Thymus (tissue), 11 donors: ENCODE data around the gene DBT. TPM values are rescaled to one million over a fixed set of nuclear protein-coding genes. Genes with fewer than 3 reads are reported as not detected.
"Not testable (repeated sequence)": the region's sequence is repeated elsewhere in the genome, so short reads cannot be mapped to it uniquely, and the experiment has no call there.

ENCODE experiments used
- DNase-seq, 9 donors: peaks; one replicate each; pipeline ENCODE4 v3.0.0-alpha.2; 2013; ENCODE audit warnings: low spot score in 9 of 9, low read depth in 6 of 9, missing footprints in 1 of 9
- H3K27ac ChIP-seq, 2 donors: one replicate each; pipeline ENCODE4 v1.5.1; 2013; ENCODE audit warnings: control low read depth in 1 of 2, low read depth in 1 of 2, low read length in 1 of 2, mild to moderate bottlenecking in 1 of 2, moderate library complexity in 1 of 2
- H3K27me3 ChIP-seq, 2 donors: one replicate each; pipeline ENCODE4 v1.5.1; 2013; ENCODE audit warnings: low read length in 1 of 2; ENCODE audit not compliant: control insufficient read depth in 2 of 2, insufficient read depth in 1 of 2
- H3K36me3 ChIP-seq, 2 donors: one replicate each; pipeline ENCODE4 v1.5.1; 2013; ENCODE audit warnings: low read length in 1 of 2, mild to moderate bottlenecking in 1 of 2, moderate library complexity in 1 of 2; ENCODE audit not compliant: control insufficient read depth in 2 of 2, insufficient read depth in 2 of 2
- H3K4me1 ChIP-seq, 2 donors: one replicate each; pipeline ENCODE4 v1.5.1; 2013; ENCODE audit warnings: low read length in 2 of 2; ENCODE audit not compliant: control insufficient read depth in 2 of 2, insufficient read depth in 2 of 2
- H3K4me3 ChIP-seq, 2 donors: one replicate each; pipeline ENCODE4 v1.5.1; 2013; ENCODE audit warnings: low read length in 2 of 2, control low read depth in 1 of 2, mild to moderate bottlenecking in 1 of 2
- H3K9me3 ChIP-seq, 2 donors: one replicate each; pipeline ENCODE4 v1.5.1; 2013; ENCODE audit warnings: low read length in 1 of 2, mild to moderate bottlenecking in 1 of 2; ENCODE audit not compliant: control insufficient read depth in 2 of 2, insufficient read depth in 1 of 2
- WGBS: extraction: QIAGEN DNeasy Blood & Tissue Kit; methylation state at CpG from one replicate; pipeline ENCODE4 v1.1.7; 2013; 5-methylcytosine and 5-hydroxymethylcytosine counted together
- polyA plus RNA-seq: library from polyadenylated mRNA; stranded (reverse); fragments of 200-250 nt; gene quantifications from one replicate; pipeline ENCODE4 v1.2.3, GENCODE V29; 2013
- total RNA-seq: library from RNA; stranded (reverse); fragments of 120-200 nt; gene quantifications from one replicate; pipeline ENCODE4 v1.2.4, GENCODE V29; 2013
- donor health status: healthy.

The DBT gene
- total and polyA plus RNA-seq, 2 donors = 4.5 to 6.8 TPM

DNA sequence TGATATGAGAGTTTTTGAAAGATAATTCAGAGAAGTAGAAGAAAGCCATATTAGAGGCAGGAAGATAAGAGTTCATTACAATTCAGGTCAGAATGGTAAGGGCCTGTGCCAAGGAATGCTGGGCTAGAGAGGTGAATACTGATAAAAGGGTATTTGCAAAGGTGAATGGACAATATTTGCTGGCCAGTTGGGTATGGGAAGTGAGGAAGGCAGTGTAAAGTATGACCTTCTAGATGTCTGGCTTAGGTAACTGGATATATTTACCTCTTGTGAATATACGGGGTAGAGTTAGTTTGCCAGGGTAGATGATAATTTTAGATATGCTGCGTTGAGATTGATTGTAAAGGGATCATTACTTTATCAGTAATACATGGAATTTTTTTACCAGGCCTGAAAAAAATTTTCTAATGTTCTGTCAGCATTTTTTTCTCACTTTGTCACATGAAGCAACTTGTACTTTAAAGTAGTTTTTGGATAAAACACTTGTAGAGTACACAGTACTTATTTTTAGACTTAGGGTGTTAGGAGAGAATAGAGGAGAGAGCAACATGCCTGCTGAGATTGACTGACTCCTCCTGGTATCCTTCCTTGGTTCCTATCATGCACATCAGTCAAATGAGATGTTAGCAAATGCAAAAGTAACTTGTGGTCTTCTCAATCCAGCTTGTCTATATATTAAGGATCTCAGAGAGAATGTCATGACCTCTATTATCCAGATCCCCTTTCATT is 30.5 kb upstream of the DBT start:
- H3K4me3 ChIP-seq = no peak overlapping the region
- no peaks in the 10 kb centered on the region for H3K27me3 ChIP-seq
- no peaks in the 10 kb centered on the region for H3K4me1 ChIP-seq
- DNase-seq = no peak
- H3K27ac ChIP-seq = no peak overlapping the region
- no peaks in the 10 kb centered on the region for H3K9me3 ChIP-seq
- 97% methylated on average over 2 of the region's 2 CpGs for WGBS
- peaks cover 15 to 75% of the 10 kb centered on the region in 2 donors for H3K36me3 ChIP-seq

DNA sequence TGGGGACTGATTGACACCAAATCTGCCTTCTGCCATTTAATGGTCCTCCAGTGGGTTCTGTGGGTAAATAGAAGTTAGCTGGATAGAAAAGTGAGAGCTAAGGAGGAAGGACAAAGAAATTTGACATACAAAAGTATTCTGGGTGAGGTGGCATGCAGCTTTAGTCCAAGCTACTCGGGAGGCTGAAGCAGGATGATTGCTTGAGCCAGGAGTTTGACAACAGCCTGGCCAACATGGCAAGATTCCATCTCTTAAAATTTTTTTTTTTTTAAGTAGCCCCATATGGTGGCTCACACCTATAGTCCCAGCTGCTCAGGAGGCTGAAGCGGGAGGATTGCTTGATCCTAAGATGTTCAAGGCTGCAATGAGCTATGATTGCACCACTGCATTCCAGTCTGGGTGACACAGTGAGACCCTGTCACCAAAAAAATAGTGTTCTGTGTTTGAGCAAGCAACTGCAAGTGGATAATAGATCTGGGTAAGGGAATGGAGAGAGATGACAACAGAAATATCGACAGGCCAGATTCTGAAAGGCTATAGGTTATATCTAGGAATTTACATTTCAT is 29.8 kb upstream of the DBT start:
- no peak overlapping the region for H3K27ac ChIP-seq

DNA sequence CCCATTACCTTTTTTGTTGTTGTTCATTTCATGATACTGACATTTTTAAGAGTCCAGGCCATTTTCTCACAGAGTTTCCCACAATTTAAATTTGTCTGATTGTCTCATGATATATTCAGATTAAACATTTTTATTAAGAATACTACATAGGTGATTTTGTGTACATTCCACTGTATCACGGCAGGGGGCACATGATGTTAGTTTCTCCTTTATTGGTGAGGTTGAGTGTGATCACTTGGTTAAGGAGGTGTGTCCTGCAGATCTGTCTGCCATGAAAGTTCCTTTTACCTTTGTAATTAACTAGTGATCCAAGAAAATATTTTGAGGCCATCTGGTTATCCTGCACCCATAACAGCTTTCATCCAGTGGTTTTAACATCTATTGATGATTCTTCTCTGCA is 28.2 kb upstream of the DBT start:
- no peaks in the 10 kb centered on the region for H3K4me1 ChIP-seq
- H3K36me3 ChIP-seq = peaks cover 20 to 80% of the 10 kb centered on the region in 2 donors
- 84% methylated on average over 1 of the region's 1 CpG for WGBS
- H3K4me3 ChIP-seq = no peak overlapping the region
- H3K9me3 ChIP-seq = no peaks in the 10 kb centered on the region
- DNase-seq = no peak
- no peaks in the 10 kb centered on the region for H3K27me3 ChIP-seq
- H3K27ac ChIP-seq = no peak overlapping the region

More for the DNA sequence above, 29.8 kb upstream of the DBT start:
- no peaks in the 10 kb centered on the region for H3K4me1 ChIP-seq
- H3K9me3 ChIP-seq = no peaks in the 10 kb centered on the region
- H3K36me3 ChIP-seq = peaks cover 13 to 75% of the 10 kb centered on the region in 2 donors
- no peak overlapping the region for H3K4me3 ChIP-seq
- WGBS = 97% methylated on average over 3 of the region's 3 CpGs
- no peak for DNase-seq
- no peaks in the 10 kb centered on the region for H3K27me3 ChIP-seq

DNA sequence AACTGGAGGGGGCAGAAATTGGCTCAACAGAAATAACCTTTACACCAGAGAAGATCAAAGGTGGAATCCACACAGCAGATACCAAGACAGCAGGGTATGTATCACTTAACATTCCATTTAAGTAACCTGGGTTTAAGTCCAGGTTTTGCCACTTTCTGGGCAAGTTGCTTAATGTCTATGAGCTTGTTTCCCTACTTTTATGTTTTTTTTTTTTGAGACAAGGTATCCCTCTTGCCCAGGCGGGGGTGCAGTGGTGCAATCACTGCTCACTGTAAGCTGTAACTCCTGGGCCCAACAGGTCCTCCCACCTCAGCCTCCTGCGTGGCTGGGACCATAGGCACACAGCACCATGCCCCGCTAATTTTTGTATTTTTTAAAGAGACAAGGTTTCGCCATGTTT is 18.6 kb upstream of the DBT start:
- peaks cover 16 to 44% of the 10 kb centered on the region in 2 donors for H3K36me3 ChIP-seq
- no peak for DNase-seq
- WGBS = 99% methylated on average over 4 of the region's 4 CpGs
- no peaks in the 10 kb centered on the region for H3K9me3 ChIP-seq
- peaks cover 10 to 14% of the 10 kb centered on the region in 2 donors for H3K4me1 ChIP-seq
- H3K27me3 ChIP-seq = no peaks in the 10 kb centered on the region
- no peak overlapping the region for H3K4me3 ChIP-seq
- H3K27ac ChIP-seq = no peak overlapping the region

DNA sequence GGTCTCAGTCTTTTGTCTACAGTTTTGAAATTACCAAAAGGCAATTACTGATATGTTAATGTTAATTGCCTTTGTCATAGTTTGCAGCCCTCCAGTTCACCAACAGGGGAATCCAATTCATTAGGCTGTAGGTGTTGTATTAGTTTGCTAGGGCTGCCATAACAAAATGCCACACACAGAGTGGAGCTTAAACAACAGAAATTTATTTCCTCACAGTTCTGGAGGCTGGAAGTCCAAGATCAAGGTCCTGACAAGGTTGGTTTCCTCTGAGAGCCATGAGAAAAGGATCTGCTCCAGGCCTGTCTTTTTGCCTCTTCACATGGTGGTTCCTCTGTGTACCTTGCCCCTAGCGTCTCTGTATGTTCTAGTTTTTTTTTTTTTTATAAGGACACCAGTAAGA is 17.6 kb upstream of the DBT start:
- Histone ChIP-seq H3K9me3 (no peaks in the 10 kb centered on the region), H3K27me3 (no peaks in the 10 kb centered on the region), H3K4me1 (peaks cover 10 to 14% of the 10 kb centered on the region in 2 donors), H3K4me3 (peak overlapping the region; percentile 65 to 82), H3K27ac (no peak overlapping the region), H3K36me3 (peaks cover 16 to 42% of the 10 kb centered on the region in 2 donors)
- WGBS = 93% methylated on average over 1 of the region's 1 CpG
- DNase-seq = no peak

DNA sequence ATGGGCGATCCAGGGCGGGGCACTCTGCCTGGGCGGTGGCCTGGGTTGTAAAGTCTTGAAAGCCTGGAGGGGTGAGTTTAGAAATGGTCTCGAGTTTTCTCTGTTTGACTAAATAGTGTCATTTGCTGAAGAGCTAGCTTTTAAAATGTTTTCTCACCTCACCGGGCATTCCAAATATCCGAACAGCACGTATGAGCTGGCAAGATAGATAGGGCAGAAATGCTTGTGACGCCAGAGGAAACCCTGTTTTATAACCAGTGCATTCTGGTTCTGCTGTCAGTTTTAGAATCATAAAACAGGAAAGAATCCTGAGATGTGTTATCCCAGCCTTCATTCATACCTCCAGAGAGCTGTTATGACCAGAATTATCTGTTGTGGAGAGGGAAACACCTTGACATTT is 17.1 kb upstream of the DBT start:
- H3K4me1 ChIP-seq = peaks cover 10 to 14% of the 10 kb centered on the region in 2 donors
- no peaks in the 10 kb centered on the region for H3K9me3 ChIP-seq
- peaks cover 13 to 36% of the 10 kb centered on the region in 2 donors for H3K36me3 ChIP-seq
- 2% methylated on average over 8 of the region's 8 CpGs for WGBS
- peak overlapping the region; percentile 65 to 82 for H3K4me3 ChIP-seq
- H3K27me3 ChIP-seq = no peaks in the 10 kb centered on the region
- DNase-seq = peak in 2 of 9 donors; percentile 9 to 33
- H3K27ac ChIP-seq = peak overlapping the region; percentile 87 to 91

DNA sequence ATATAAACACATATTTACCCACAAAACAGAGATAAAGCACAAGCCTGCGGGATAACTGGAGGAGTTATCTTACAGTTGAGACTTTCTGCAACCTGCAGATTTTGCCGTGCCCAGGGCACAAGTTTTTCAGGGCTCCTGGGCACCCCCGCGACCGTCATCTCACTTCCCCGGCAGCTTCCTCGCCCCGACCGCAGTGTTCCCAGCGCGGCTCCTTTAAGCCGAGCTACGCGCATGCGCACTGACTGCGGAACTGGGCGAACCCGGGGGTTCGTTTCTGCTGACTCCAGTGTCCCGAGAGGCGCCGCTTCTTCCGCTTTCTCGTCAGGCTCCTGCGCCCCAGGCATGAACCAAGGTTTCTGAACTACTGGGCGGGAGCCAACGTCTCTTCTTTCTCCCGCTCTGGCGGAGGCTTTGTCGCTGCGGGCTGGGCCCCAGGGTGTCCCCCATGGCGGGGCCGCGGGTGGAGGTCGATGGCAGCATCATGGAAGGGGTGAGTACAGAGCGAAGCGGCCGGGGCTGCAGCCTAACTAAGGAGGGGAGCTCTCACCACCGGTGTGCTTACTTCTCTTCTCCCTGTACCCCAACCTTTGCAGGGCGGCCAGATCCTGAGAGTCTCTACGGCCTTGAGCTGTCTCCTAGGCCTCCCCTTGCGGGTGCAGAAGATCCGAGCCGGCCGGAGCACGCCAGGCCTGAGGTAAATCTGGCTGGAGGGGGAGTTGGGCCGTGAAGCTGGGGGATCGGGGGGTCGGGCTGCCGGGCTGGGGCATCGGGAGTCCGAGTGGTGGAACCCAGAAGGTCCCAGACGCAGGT is 16.5 kb upstream of the DBT start, which contains the start of gene RTCA:
Gene RTCA (plus strand): TSS at position 286 of the 810 bp plus-strand sequence. CDS start 160 bp downstream, at position 446.
- Histone ChIP-seq H3K27me3 (no peaks in the 10 kb centered on the region), H3K4me1 (peaks cover 10 to 14% of the 10 kb centered on the region in 2 donors), H3K9me3 (no peaks in the 10 kb centered on the region), H3K36me3 (peaks cover 11 to 32% of the 10 kb centered on the region in 2 donors), H3K27ac (peak within 1 kb of the TSS; percentile 87 to 91), H3K4me3 (peak within 1 kb of the TSS; percentile 65 to 82)
- DNase-seq = peak; percentile 92 to 98 (median 96)
- WGBS = under 1% methylated on average over 53 of the region's 53 CpGs

DNA sequence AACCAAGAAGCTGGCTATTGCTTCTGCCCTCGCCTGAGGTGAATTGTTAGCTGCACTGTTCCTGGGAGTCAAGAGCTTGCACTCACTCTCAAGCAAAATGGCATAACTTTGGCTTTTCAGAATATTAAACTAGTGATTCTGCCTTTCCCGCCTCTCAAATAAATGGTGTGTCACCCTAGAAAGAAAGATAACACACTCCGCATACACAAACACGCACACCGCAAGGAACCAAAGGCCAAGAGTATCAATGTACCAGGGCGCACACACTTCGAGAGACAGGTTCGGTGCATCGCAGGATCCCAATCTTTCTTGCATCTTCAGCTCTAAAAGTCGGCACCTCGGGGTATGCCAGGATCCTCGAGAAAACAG is 15.9 kb upstream of the DBT start:
- peak overlapping the region; percentile 65 to 82 for H3K4me3 ChIP-seq
- WGBS = 9% methylated on average over 12 of the region's 12 CpGs
- no peaks in the 10 kb centered on the region for H3K27me3 ChIP-seq
- peaks cover 10 to 14% of the 10 kb centered on the region in 2 donors for H3K4me1 ChIP-seq
- peak overlapping the region; percentile 53 to 91 for H3K27ac ChIP-seq
- no peak for DNase-seq
- peaks cover 6 to 26% of the 10 kb centered on the region in 2 donors for H3K36me3 ChIP-seq
- no peaks in the 10 kb centered on the region for H3K9me3 ChIP-seq

DNA sequence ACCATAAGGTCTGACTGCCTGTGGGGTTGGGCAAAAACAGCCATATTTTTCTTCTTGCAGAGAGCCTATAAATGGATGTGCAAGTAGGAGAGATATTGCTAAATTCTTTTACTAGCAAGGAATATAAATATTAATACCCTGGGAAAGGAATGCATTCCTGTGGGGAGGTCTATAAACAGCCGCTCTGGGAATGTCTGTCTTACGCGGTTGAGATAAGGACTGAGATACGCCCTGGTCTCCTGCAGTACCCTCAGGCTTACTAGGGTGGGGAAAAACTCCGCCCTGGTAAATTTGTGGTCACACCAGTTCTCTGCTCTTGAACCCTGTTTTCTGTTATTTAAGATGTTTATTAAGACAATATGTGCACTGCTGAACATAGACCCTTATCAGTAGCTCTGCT is 14.4 kb upstream of the DBT start:
- peaks cover 0 to 15% of the 10 kb centered on the region in 2 donors for H3K36me3 ChIP-seq
- 97% methylated on average over 5 of the region's 5 CpGs for WGBS
- H3K27ac ChIP-seq, H3K27me3 ChIP-seq, H3K9me3 ChIP-seq, H3K4me3 ChIP-seq, DNase-seq: not testable (repeated sequence)
- peaks cover 10 to 14% of the 10 kb centered on the region in 2 donors for H3K4me1 ChIP-seq
